Immature natural killer cell (primary cell): Measurements from ENCODE around the gene REM2. TPM values are rescaled to one million over a fixed set of nuclear protein-coding genes. Genes with fewer than 3 reads are reported as not detected.
A peak's percentile ranks its signal among the peaks of the same experiment; 100 is the strongest.

Experiments
- DNase-seq, 3 donors: peaks; one replicate each; pipeline ENCODE4 v3.0.0; 2022; ENCODE audit warnings: mixed read lengths in 1 of 3
- H3K27ac Mint-ChIP-seq, 6 donors: one replicate each; pipeline ENCODE4 v1.8.0; 2020; ENCODE audit warnings: mixed read lengths in 6 of 6, mild to moderate bottlenecking in 5 of 6, inconsistent platforms in 4 of 6, moderate library complexity in 3 of 6
- H3K27me3 Mint-ChIP-seq, 3 donors: one replicate each; pipeline ENCODE4 v1.8.0; 2020 to 2021; ENCODE audit warnings: low read depth in 3 of 3, mild to moderate bottlenecking in 3 of 3, mixed read lengths in 3 of 3, moderate library complexity in 3 of 3, inconsistent platforms in 1 of 3
- H3K36me3 Mint-ChIP-seq, 3 donors: one replicate each; pipeline ENCODE4 v1.8.0; 2020; ENCODE audit warnings: mixed read lengths in 3 of 3, inconsistent platforms in 2 of 3, mild to moderate bottlenecking in 2 of 3
- H3K4me1 Mint-ChIP-seq, 2 donors: one replicate each; pipeline ENCODE4 v1.8.0; 2020; ENCODE audit warnings: inconsistent platforms in 2 of 2, mild to moderate bottlenecking in 2 of 2, mixed read lengths in 2 of 2, moderate library complexity in 1 of 2
- H3K4me3 Mint-ChIP-seq, 5 donors: one replicate each; pipeline ENCODE4 v1.8.0; 2020; ENCODE audit warnings: mild to moderate bottlenecking in 5 of 5, mixed read lengths in 5 of 5, inconsistent platforms in 3 of 5, moderate library complexity in 3 of 5
- H3K9me3 Mint-ChIP-seq, 6 donors: one replicate each; pipeline ENCODE4 v1.8.0; 2020; ENCODE audit warnings: mild to moderate bottlenecking in 6 of 6, mixed read lengths in 6 of 6, inconsistent platforms in 4 of 6, moderate library complexity in 3 of 6
- polyA plus RNA-seq, 3 donors: library from polyadenylated mRNA; unstranded; fragments of 300-500 nt; fragmentation: Illumina TruSeq; gene quantifications; one replicate each; pipeline ENCODE4 v1.2.3, GENCODE V29; 2021

Gene REM2
- polyA plus RNA-seq, 3 donors from 2014 or later: 0.22 to 0.74 (median 0.66) TPM

- H3K4me3 Mint-ChIP-seq: peak overlapping the region; percentile 91 to 99 (median 96)
- H3K4me1 Mint-ChIP-seq: peaks cover 36 to 40% of the 10 kb centered on the region in 2 donors
- peak overlapping the region; percentile 90 to 100 (median 96) for H3K27ac Mint-ChIP-seq
- peaks cover 3 to 24% (median 13%) of the 10 kb centered on the region in 3 donors for H3K36me3 Mint-ChIP-seq
- DNase-seq: peak; percentile 66 to 69 (median 67)
- H3K27me3 Mint-ChIP-seq: peaks cover 0 to 3% (median 2%) of the 10 kb centered on the region in 3 donors
- no peaks in the 10 kb centered on the region for H3K9me3 Mint-ChIP-seq
Measured at GRCh38 chr14:22872033-22872832, 10.8 kb upstream of the REM2 start.

- DNase-seq: no peak
- Mint-ChIP-seq H3K4me3 (peak overlapping the region; percentile 81 to 97 (median 90)), H3K27ac (peak overlapping the region; percentile 75 to 99 (median 91)), H3K27me3 (peaks cover 0 to 3% (median 2%) of the 10 kb centered on the region in 3 donors), H3K9me3 (no peaks in the 10 kb centered on the region), H3K4me1 (peaks cover 36 to 40% of the 10 kb centered on the region in 2 donors), H3K36me3 (peaks cover 5 to 29% (median 18%) of the 10 kb centered on the region in 3 donors)
Measured at GRCh38 chr14:22872833-22873520, 10.0 kb upstream of the REM2 start.

GRCh38 chr14:22875003-22875747, 7.8 kb upstream of the REM2 start:
- Mint-ChIP-seq H3K27ac (no peak overlapping the region), H3K27me3 (peaks cover 2 to 3% (median 3%) of the 10 kb centered on the region in 3 donors), H3K9me3 (no peaks in the 10 kb centered on the region), H3K4me3 (no peak overlapping the region), H3K36me3 (peaks cover 11 to 42% (median 25%) of the 10 kb centered on the region in 3 donors), H3K4me1 (peaks cover 36 to 43% of the 10 kb centered on the region in 2 donors)
- DNase-seq: no peak

- Mint-ChIP-seq H3K27ac (peak overlapping the region in 3 of 6 donors; percentile 6 to 69 (median 49)), H3K36me3 (peaks cover 11 to 42% (median 25%) of the 10 kb centered on the region in 3 donors), H3K9me3 (no peaks in the 10 kb centered on the region), H3K27me3 (peaks cover 2 to 3% (median 3%) of the 10 kb centered on the region in 3 donors), H3K4me3 (peak overlapping the region in 2 of 5 donors; percentile 11 to 49), H3K4me1 (peaks cover 30 to 38% of the 10 kb centered on the region in 2 donors)
- no peak for DNase-seq
Measured at GRCh38 chr14:22875748-22876319, 7.2 kb upstream of the REM2 start.

- Mint-ChIP-seq H3K36me3 (peaks cover 11 to 42% (median 25%) of the 10 kb centered on the region in 3 donors), H3K4me1 (peaks cover 24 to 38% of the 10 kb centered on the region in 2 donors), H3K27ac (no peak overlapping the region), H3K4me3 (no peak overlapping the region), H3K27me3 (peaks cover 3% of the 10 kb centered on the region in 3 donors), H3K9me3 (no peaks in the 10 kb centered on the region)
- no peak for DNase-seq
Measured at GRCh38 chr14:22877000-22877501, 6.0 kb upstream of the REM2 start.

GRCh38 chr14:22878271-22879246, 4.5 kb upstream of the REM2 start:
- peaks cover 3% of the 10 kb centered on the region in 3 donors for H3K27me3 Mint-ChIP-seq
- H3K4me3 Mint-ChIP-seq: no peak overlapping the region
- H3K4me1 Mint-ChIP-seq: peaks cover 19 to 29% of the 10 kb centered on the region in 2 donors

GRCh38 chr14:22882064-22882463, 958 bp upstream of the REM2 start:
- H3K36me3 Mint-ChIP-seq: peaks cover 7 to 18% (median 12%) of the 10 kb centered on the region in 3 donors
- H3K27ac Mint-ChIP-seq: peak overlapping the region in 3 of 6 donors; percentile 25 to 79 (median 61)
- H3K9me3 Mint-ChIP-seq: no peaks in the 10 kb centered on the region
- H3K4me1 Mint-ChIP-seq: peaks cover 24 to 31% of the 10 kb centered on the region in 2 donors
- no peak overlapping the region for H3K4me3 Mint-ChIP-seq
- DNase-seq: no peak
- H3K27me3 Mint-ChIP-seq: peaks cover 3 to 12% (median 9%) of the 10 kb centered on the region in 3 donors

More at GRCh38 chr14:22878271-22879246, 4.5 kb upstream of the REM2 start:
- no peaks in the 10 kb centered on the region for H3K9me3 Mint-ChIP-seq
- DNase-seq: no peak
- peaks cover 11 to 37% (median 20%) of the 10 kb centered on the region in 3 donors for H3K36me3 Mint-ChIP-seq
- H3K27ac Mint-ChIP-seq: peak overlapping the region in 5 of 6 donors; percentile 9 to 61 (median 55)

GRCh38 chr14:22882529-22883172, 371 bp upstream of the REM2 start:
- H3K4me3 Mint-ChIP-seq: no peak overlapping the region
- H3K27ac Mint-ChIP-seq: peak overlapping the region in 1 of 6 donors; percentile 3
- peaks cover 30 to 36% of the 10 kb centered on the region in 2 donors for H3K4me1 Mint-ChIP-seq
- H3K36me3 Mint-ChIP-seq: peaks cover 7 to 16% (median 10%) of the 10 kb centered on the region in 3 donors
- DNase-seq: no peak
- H3K27me3 Mint-ChIP-seq: peaks cover 6 to 18% (median 14%) of the 10 kb centered on the region in 3 donors
- no peaks in the 10 kb centered on the region for H3K9me3 Mint-ChIP-seq

GRCh38 chr14:22884076-22884737, 1.2 kb downstream of the REM2 start:
- DNase-seq: no peak
- Mint-ChIP-seq H3K27ac (peak overlapping the region in 3 of 6 donors; percentile 3 to 62 (median 26)), H3K4me1 (peaks cover 39 to 43% of the 10 kb centered on the region in 2 donors), H3K36me3 (peaks cover 0 to 5% (median 4%) of the 10 kb centered on the region in 3 donors), H3K9me3 (no peaks in the 10 kb centered on the region), H3K4me3 (peak overlapping the region in 1 of 5 donors; percentile 14), H3K27me3 (peaks cover 6 to 15% (median 14%) of the 10 kb centered on the region in 3 donors)

GRCh38 chr14:22884738-22885523, 1.9 kb downstream of the REM2 start:
- Mint-ChIP-seq H3K27ac (peak overlapping the region in 2 of 6 donors; percentile 62 to 73), H3K4me3 (peak overlapping the region; percentile 21 to 71 (median 29)), H3K9me3 (no peaks in the 10 kb centered on the region), H3K27me3 (peaks cover 7 to 15% (median 14%) of the 10 kb centered on the region in 3 donors), H3K36me3 (no peaks in the 10 kb centered on the region), H3K4me1 (peaks cover 39 to 43% of the 10 kb centered on the region in 2 donors)
- no peak for DNase-seq
